Spleen (tissue), 11 donors: ENCODE results near the gene BLID. TPM values are rescaled to one million over a fixed set of nuclear protein-coding genes. Genes with fewer than 3 reads are reported as not detected.

Source experiments
- DNase-seq: peaks from one replicate; pipeline ENCODE4 v3.0.0-alpha.2; 2020
- H3K27ac ChIP-seq, 8 donors: fragments of 200-600 bp; sonication (generic) in 7 of 8; 1 replicate in 4 of 8; 2 replicates in 4 of 8; pipeline versions ENCODE4 v1.5.0 to v1.8.0; 2016 to 2021; ENCODE audit warnings: inconsistent platforms in 4 of 8, mild to moderate bottlenecking in 4 of 8, moderate library complexity in 1 of 8
- H3K27me3 ChIP-seq, 7 donors: fragments of 200-600 bp; sonication (generic) in 6 of 7; replicated peaks in 1 of 7; 1 replicate in 4 of 7; 2 replicates in 3 of 7; pipeline versions ENCODE4 v1.5.0 to v1.8.0; 2016 to 2021; ENCODE audit warnings: inconsistent platforms in 3 of 7, mild to moderate bottlenecking in 1 of 7
- H3K36me3 ChIP-seq, 6 donors: fragments of 200-600 bp; sonication (generic) in 5 of 6; 1 replicate in 4 of 6; 2 replicates in 2 of 6; pipeline versions ENCODE4 v1.5.0 to v1.8.0; 2016 to 2021; ENCODE audit warnings: inconsistent platforms in 2 of 6
- H3K4me1 ChIP-seq, 6 donors: fragments of 200-600 bp; sonication (generic) in 5 of 6; 1 replicate in 3 of 6; 2 replicates in 3 of 6; pipeline versions ENCODE4 v1.5.0 to v1.8.0; 2016 to 2021; ENCODE audit warnings: inconsistent platforms in 3 of 6
- H3K4me3 ChIP-seq, 8 donors: fragments of 200-600 bp; sonication (generic) in 7 of 8; 1 replicate in 4 of 8; 2 replicates in 4 of 8; pipeline versions ENCODE4 v1.5.0 to v1.8.0; 2016 to 2021; ENCODE audit warnings: inconsistent platforms in 4 of 8, mild to moderate bottlenecking in 4 of 8, moderate library complexity in 2 of 8
- H3K9me3 ChIP-seq, 8 donors: fragments of 200-600 bp; sonication (generic) in 7 of 8; 1 replicate in 4 of 8; 2 replicates in 4 of 8; pipeline versions ENCODE4 v1.5.0 to v1.8.0; 2016 to 2021; ENCODE audit warnings: inconsistent platforms in 4 of 8
- CTCF ChIP-seq, 11 experiments: fragments of 200-600 bp in 7 of 11; fragments of 450-650 bp in 4 of 11; sonication (generic) in 4 of 11; IDR thresholded peaks in 8 of 11; conservative IDR thresholded peaks in 3 of 11; 1 replicate in 7 of 11; 2 replicates in 4 of 11; pipeline versions ENCODE4 v1.4.0 to v1.8.0; 2016 to 2021; ENCODE audit warnings: antibody characterized with exemption in 11 of 11, inconsistent platforms in 4 of 11, mild to moderate bottlenecking in 1 of 11
- POLR2A ChIP-seq, 3 donors: fragments of 450-650 bp; IDR thresholded peaks; one replicate each; pipeline ENCODE4 v1.5.1; 2017; ENCODE audit warnings: antibody characterized with exemption in 3 of 3, mild to moderate bottlenecking in 1 of 3
- POLR2AphosphoS5 ChIP-seq, 3 donors: sonication (generic); formaldehyde crosslinking; IDR thresholded peaks; one replicate each; pipeline ENCODE4 v1.5.1; 2017; ENCODE audit warnings: antibody characterized with exemption in 3 of 3
- WGBS, 5 donors: extraction: QIAGEN DNeasy Blood & Tissue Kit in 3 of 5; methylation state at CpG; one replicate each; pipeline versions ENCODE4 v1.1.5 to v1.1.7; 2013 to 2018; 5-methylcytosine and 5-hydroxymethylcytosine counted together
- intact Hi-C: fragments of 100-400 bp; cut with DNase I; formaldehyde crosslinking; loops from one replicate; pipeline ENCODE4 v1.15.0; 2023; ENCODE audit warnings: low total_unique reads
- polyA plus RNA-seq, 3 donors: library from polyadenylated mRNA; stranded (reverse); fragments of 200-250 nt; gene quantifications; one replicate each; pipeline ENCODE4 v1.2.1, GENCODE V29; 2013
- total RNA-seq, 7 donors: library from RNA; depleted of rRNA in 3 of 7; stranded (reverse); fragments of >200 nt in 3 of 7; fragmentation: NEBNext Ultra II Directional in 4 of 7; extraction: Animal tissue kit (Norgen Biotek cat#: 25700) in 4 of 7; gene quantifications; one replicate each; pipeline versions ENCODE4 v1.1.0 to v1.2.1, GENCODE V29; 2016 to 2021
- donor health status: healthy with polysubstance abuse.
- donor health status: DM: no; HTN: no; CAD: no; lungs with moderate emphysema.
- donor health status: DM: no; HTN: no; CAD: no.
- donor health status: Bipolar disorder and iron deficiency.
- donor health status: healthy.
- donor health status: DM: no; HTN: no; CAD: no.
- donor health status: DM: yes; HTN: yes; CAD: no.

Gene BLID
- total and polyA plus RNA-seq, 10 donors: 0.61 to 0.64 TPM; not detected in 8

GRCh38 chr11:122098261-122098980 lies 17.6 kb downstream of the BLID start:
- no peak overlapping the region for H3K27ac ChIP-seq
- H3K36me3 ChIP-seq: no peaks in the 10 kb centered on the region
- H3K4me3 ChIP-seq: peak overlapping the region in 2 of 8 donors; percentile 37 to 57
- TF ChIP-seq POLR2AphosphoS5 (IDR thresholded peaks at IDR 0.05) (no peak), CTCF (IDR thresholded peaks at IDR 0.05 in 8 of 11, conservative IDR thresholded peaks at IDR 0.05 in 3 of 11) (no peak), POLR2A (IDR thresholded peaks at IDR 0.05) (no peak)
- no peak for DNase-seq
- intact Hi-C loops: no loop called here
- peaks cover 0 to 24% (median 8%) of the 10 kb centered on the region in 6 donors for H3K4me1 ChIP-seq
- H3K27me3 ChIP-seq: peaks cover 0 to 83% (median 20%) of the 10 kb centered on the region in 7 donors
- WGBS, 5 donors: 74 to 85% (median 80%) methylated on average over 7 of the region's 7 CpGs
- no peaks in the 10 kb centered on the region for H3K9me3 ChIP-seq

GRCh38 chr11:122097419-122098001 lies 18.5 kb downstream of the BLID start:
- WGBS, 5 donors: 47 to 64% (median 55%) methylated on average over 11 of the region's 11 CpGs
- Histone ChIP-seq H3K36me3 (no peaks in the 10 kb centered on the region), H3K27ac (no peak overlapping the region), H3K9me3 (no peaks in the 10 kb centered on the region), H3K27me3 (peaks cover 0 to 74% (median 20%) of the 10 kb centered on the region in 7 donors), H3K4me1 (peaks cover 0 to 24% (median 8%) of the 10 kb centered on the region in 6 donors), H3K4me3 (peak overlapping the region in 1 of 8 donors; percentile 25)
- intact Hi-C loops: no loop called here
- TF ChIP-seq POLR2AphosphoS5 (IDR thresholded peaks at IDR 0.05) (no peak), CTCF (IDR thresholded peaks at IDR 0.05 in 8 of 11, conservative IDR thresholded peaks at IDR 0.05 in 3 of 11) (no peak)
- DNase-seq: no peak

DNA sequence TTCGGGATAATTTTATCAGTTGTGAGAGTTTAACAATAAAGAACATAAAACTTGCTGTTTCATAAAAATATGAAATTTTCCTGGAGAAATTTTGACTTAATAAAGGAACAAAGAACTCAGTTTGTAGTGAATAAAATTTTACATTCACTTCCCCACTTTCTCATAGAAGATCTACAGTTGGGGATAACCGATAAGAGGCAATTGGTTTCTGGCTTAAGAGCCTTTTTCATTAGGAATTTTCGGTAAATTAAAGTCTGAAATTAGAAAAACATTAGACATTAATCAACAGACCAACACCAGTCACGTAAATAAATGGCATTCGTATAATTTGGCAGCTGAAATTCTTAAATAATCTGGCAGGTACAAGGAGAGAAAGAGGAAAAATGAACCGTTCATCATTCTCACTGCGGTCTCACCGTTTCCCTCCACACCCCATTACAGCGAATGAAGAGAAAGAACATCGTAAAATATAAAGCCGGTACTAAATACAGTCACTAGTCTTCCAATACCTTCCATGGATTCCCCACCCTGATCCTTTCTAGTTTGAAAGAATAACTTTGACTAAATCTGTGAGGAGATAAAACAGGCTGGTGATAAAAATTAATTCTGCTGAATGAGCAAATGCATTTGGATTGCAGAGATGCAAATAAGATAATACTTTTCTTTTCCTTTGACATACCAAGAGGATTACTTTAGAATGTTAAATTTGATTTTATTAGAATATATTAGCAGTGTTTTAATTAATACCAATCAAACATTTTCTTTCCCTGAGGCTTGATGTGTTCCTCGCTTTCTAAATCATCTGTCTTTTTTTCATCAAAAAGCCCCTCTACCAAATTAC lies 19.5 kb downstream of the BLID start:
- Histone ChIP-seq H3K4me3 (no peak overlapping the region), H3K36me3 (no peaks in the 10 kb centered on the region)

GRCh38 chr11:122095681-122096262 lies 20.2 kb downstream of the BLID start:
- H3K4me1 ChIP-seq: peaks cover 0 to 10% (median 4%) of the 10 kb centered on the region in 6 donors
- TF ChIP-seq POLR2AphosphoS5 (IDR thresholded peaks at IDR 0.05) (no peak), POLR2A (IDR thresholded peaks at IDR 0.05) (no peak), CTCF (IDR thresholded peaks at IDR 0.05 in 8 of 11, conservative IDR thresholded peaks at IDR 0.05 in 3 of 11) (no peak)
- H3K27me3 ChIP-seq: peaks cover 0 to 56% (median 14%) of the 10 kb centered on the region in 7 donors
- no peak overlapping the region for H3K4me3 ChIP-seq
- no peak for DNase-seq
- intact Hi-C loops: no loop called here
- WGBS, 5 donors: 90 to 95% (median 93%) methylated on average over 12 of the region's 12 CpGs
- H3K9me3 ChIP-seq: no peaks in the 10 kb centered on the region
- H3K36me3 ChIP-seq: no peaks in the 10 kb centered on the region
- H3K27ac ChIP-seq: no peak overlapping the region

More for the DNA sequence above, 19.5 kb downstream of the BLID start:
- Histone ChIP-seq H3K27ac (no peak overlapping the region), H3K9me3 (no peaks in the 10 kb centered on the region), H3K4me1 (peaks cover 0 to 17% (median 8%) of the 10 kb centered on the region in 6 donors), H3K27me3 (peaks cover 0 to 63% (median 20%) of the 10 kb centered on the region in 7 donors)
- no peak for DNase-seq
- TF ChIP-seq POLR2AphosphoS5 (IDR thresholded peaks at IDR 0.05): no peak
- 89 to 94% (median 91%) methylated on average over 12 of the region's 12 CpGs for WGBS, 5 donors
- intact Hi-C loops: no loop called here
